ENCODE results near the gene KCND3. TPM values are rescaled to one million over a fixed set of nuclear protein-coding genes. Genes with fewer than 3 reads are reported as not detected.
"Not testable (repeated sequence)": the region's sequence is repeated elsewhere in the genome, so short reads cannot be mapped to it uniquely, and the experiment has no call there.

Gene KCND3
- total RNA-seq, 3 donors from 2014 or later (not counting 1 experiment from before 2014, with no cell fraction given): 0.07 to 0.16 TPM; not detected in 1

DNA sequence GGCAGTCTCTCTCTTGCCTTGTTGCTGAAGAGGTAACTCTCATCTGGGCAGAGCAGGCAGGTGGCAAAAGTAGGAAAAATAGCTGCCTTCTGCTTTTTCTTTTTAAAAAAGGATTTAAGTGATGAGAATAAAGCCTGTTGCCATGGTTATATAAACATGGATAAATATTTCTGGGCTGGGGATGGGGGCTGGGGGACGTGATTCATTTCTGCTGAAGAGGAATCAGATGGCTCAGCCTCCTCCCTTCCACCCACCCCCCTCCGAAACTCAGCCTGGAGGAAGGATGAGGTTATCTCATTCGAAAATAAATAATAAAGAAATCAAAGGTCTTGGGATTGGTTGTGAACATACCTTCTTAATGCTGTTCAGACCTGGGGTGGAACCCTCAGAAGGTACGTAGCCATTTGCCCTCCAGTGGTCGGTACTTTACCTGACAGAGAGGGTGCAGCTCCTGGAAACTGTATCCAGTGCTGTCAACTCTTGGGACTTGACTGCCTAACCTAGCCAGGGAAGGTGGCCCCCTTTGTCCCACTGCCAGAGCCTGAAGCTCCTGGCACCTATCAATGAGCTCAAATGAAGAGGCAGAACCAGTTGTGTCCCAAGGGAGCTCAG lies 246.4 kb downstream of the KCND3 start:
- no peak overlapping the region for H3K27ac ChIP-seq (ENCODE audit: low read length)
- no peaks in the 10 kb centered on the region for H3K9me3 ChIP-seq (ENCODE audit: control insufficient read depth, insufficient read depth, low read length)
- WGBS (ENCODE audit: insufficient coverage): 88% methylated on average over 3 of the region's 5 CpGs
- H3K4me3 ChIP-seq (ENCODE audit: low read length): no peak overlapping the region
- TF ChIP-seq CTCF (IDR thresholded peaks at IDR 0.05): no peak
- no peak for DNase-seq
- Mint-ChIP-seq H3K9me3 (no peaks in the 10 kb centered on the region), H3K27me3 (ENCODE audit: low read depth in 2 of 2) (peaks cover 7 to 23% of the 10 kb centered on the region in 2 donors), H3K36me3 (no peaks in the 10 kb centered on the region), H3K4me1 (peaks cover 15 to 35% of the 10 kb centered on the region in 2 donors), H3K4me3 (no peak overlapping the region), H3K27ac (no peak overlapping the region)
- H3K27me3 ChIP-seq (ENCODE audit: control insufficient read depth, insufficient read depth, low read length): peaks cover 11% of the 10 kb centered on the region
- H3K4me1 ChIP-seq (ENCODE audit: control insufficient read depth, insufficient read depth, low read length): peaks cover 24% of the 10 kb centered on the region
- no peaks in the 10 kb centered on the region for H3K36me3 ChIP-seq (ENCODE audit: control insufficient read depth, insufficient read depth, low read length)
- intact Hi-C loops (cut with micrococcal nuclease): no loop called here
- no peak for ATAC-seq

- intact Hi-C loops (cut with micrococcal nuclease); H3K27ac ChIP-seq (ENCODE audit: low read length); H3K9me3 ChIP-seq (ENCODE audit: control insufficient read depth, insufficient read depth, low read length); H3K4me3 ChIP-seq (ENCODE audit: low read length); H3K9me3 Mint-ChIP-seq; H3K36me3 Mint-ChIP-seq; H3K36me3 ChIP-seq (ENCODE audit: control insufficient read depth, insufficient read depth, low read length); ATAC-seq; H3K4me3 Mint-ChIP-seq; DNase-seq; H3K27ac Mint-ChIP-seq: not testable (repeated sequence)
- H3K4me1 ChIP-seq (ENCODE audit: control insufficient read depth, insufficient read depth, low read length): peaks cover 28% of the 10 kb centered on the region
- peaks cover 15 to 30% of the 10 kb centered on the region in 2 donors for H3K27me3 Mint-ChIP-seq (ENCODE audit: low read depth in 2 of 2)
- peaks cover 22 to 38% of the 10 kb centered on the region in 2 donors for H3K4me1 Mint-ChIP-seq
- 97% methylated on average over 13 of the region's 14 CpGs for WGBS (ENCODE audit: insufficient coverage)
- peaks cover 13% of the 10 kb centered on the region for H3K27me3 ChIP-seq (ENCODE audit: control insufficient read depth, insufficient read depth, low read length)
Measured at GRCh38 chr1:111742292-111742691, 247.2 kb downstream of the KCND3 start.

DNA sequence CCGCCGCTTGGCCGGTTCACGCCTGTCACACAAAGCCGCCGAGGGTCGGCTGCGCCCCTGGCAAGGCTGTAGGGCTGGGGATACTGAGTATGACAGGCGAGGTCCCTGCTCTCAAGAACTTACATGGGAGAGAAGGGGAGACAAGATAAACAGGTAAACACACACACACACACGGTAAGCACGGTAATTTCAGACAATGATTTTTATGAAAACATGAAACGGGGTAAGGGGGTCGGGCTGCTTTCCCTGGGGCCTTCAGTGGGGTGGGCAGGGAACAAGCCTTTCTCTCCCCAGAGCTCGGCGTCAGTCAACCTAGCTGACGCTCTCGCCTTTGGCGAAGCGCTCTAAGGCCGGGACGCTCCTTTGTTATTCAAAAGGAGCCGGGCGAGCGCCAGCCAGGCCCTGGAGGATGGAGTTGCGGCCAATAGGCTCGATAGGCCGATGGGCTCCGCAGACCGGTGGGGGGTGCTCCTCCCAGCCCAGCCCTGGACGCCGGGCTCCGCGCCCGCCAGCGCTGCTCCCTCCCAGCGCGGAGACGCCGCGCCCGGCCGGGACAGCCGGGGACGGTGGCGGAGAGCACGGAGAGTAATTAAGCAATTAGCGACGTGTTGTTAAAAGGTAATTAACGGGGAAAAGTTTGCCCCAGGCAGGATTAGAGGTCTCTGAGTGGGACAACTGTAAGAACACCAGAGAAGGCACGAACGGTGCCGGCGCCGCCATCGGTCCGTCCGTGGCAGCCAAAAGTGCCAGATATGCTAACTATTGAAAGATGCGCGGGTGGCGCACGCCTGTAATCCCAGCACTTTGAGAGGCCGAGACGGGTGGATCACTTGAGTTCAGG lies 249.3 kb downstream of the KCND3 start:
- ATAC-seq: peak; percentile 16 to 36 (median 31)
- peaks cover 22 to 36% of the 10 kb centered on the region in 2 donors for H3K4me1 Mint-ChIP-seq
- H3K9me3 ChIP-seq (ENCODE audit: control insufficient read depth, insufficient read depth, low read length): no peaks in the 10 kb centered on the region
- H3K4me1 ChIP-seq (ENCODE audit: control insufficient read depth, insufficient read depth, low read length): peaks cover 28% of the 10 kb centered on the region
- peak overlapping the region; percentile 37 to 77 for H3K27ac Mint-ChIP-seq
- intact Hi-C loops (cut with micrococcal nuclease): no loop called here
- no peaks in the 10 kb centered on the region for H3K36me3 ChIP-seq (ENCODE audit: control insufficient read depth, insufficient read depth, low read length)
- no peaks in the 10 kb centered on the region for H3K36me3 Mint-ChIP-seq
- peaks cover 23% of the 10 kb centered on the region for H3K27me3 ChIP-seq (ENCODE audit: control insufficient read depth, insufficient read depth, low read length)
- 2% methylated on average over 63 of the region's 63 CpGs for WGBS (ENCODE audit: insufficient coverage)
- peak overlapping the region; percentile 92 for H3K4me3 Mint-ChIP-seq
- H3K27me3 Mint-ChIP-seq (ENCODE audit: low read depth in 2 of 2): peaks cover 17 to 32% of the 10 kb centered on the region in 2 donors
- H3K4me3 ChIP-seq (ENCODE audit: low read length): peak overlapping the region; percentile 54
- DNase-seq: peak; percentile 24 to 43
- no peak for TF ChIP-seq CTCF (IDR thresholded peaks at IDR 0.05)
- H3K9me3 Mint-ChIP-seq: no peaks in the 10 kb centered on the region
- no peak overlapping the region for H3K27ac ChIP-seq (ENCODE audit: low read length)

- Histone ChIP-seq H3K4me3 (ENCODE audit: low read length) (peak within 1 kb of the TSS; percentile 54), H3K4me1 (ENCODE audit: control insufficient read depth, insufficient read depth, low read length) (peaks cover 28% of the 10 kb centered on the region), H3K9me3 (ENCODE audit: control insufficient read depth, insufficient read depth, low read length) (no peaks in the 10 kb centered on the region), H3K27me3 (ENCODE audit: control insufficient read depth, insufficient read depth, low read length) (peaks cover 23% of the 10 kb centered on the region), H3K27ac (ENCODE audit: low read length) (peak within 1 kb of the TSS; percentile 38), H3K36me3 (ENCODE audit: control insufficient read depth, insufficient read depth, low read length) (no peaks in the 10 kb centered on the region)
- TF ChIP-seq CTCF (IDR thresholded peaks at IDR 0.05): no peak
- Mint-ChIP-seq H3K9me3 (no peaks in the 10 kb centered on the region), H3K4me1 (peaks cover 22 to 36% of the 10 kb centered on the region in 2 donors), H3K4me3 (peak within 1 kb of the TSS; percentile 92), H3K27me3 (ENCODE audit: low read depth in 2 of 2) (peaks cover 17 to 32% of the 10 kb centered on the region in 2 donors), H3K36me3 (no peaks in the 10 kb centered on the region), H3K27ac (peak within 1 kb of the TSS; percentile 45 to 77)
- ATAC-seq (peak; percentile 58 to 80 (median 75)), DNase-seq (peak; percentile 45 to 69)
- under 1% methylated on average over 59 of the region's 59 CpGs for WGBS (ENCODE audit: insufficient coverage)
- intact Hi-C loops (cut with micrococcal nuclease): no loop called here
Measured at GRCh38 chr1:111739194-111739924, 250.1 kb downstream of the KCND3 start, which contains the start of gene INKA2. TSS of gene INKA2 (minus strand) at chr1:111739395. CDS start at chr1:111739242, 153 bp downstream.

Data from natural killer cell (primary cell).